Stimulated activated CD8-positive, alpha-beta memory T cell treated with anti-CD3 and anti-CD28 coated beads, Interleukin-15, amount 100 ng/mL, for 48 hours (primary cell): ENCODE measurements around the gene POMZP3.
"Not testable (repeated sequence)": the region's sequence is repeated elsewhere in the genome, so short reads cannot be mapped to it uniquely, and the experiment has no call there.

ENCODE experiments used
- DNase-seq, 2 donors: peaks; one replicate each; pipeline ENCODE4 v3.0.0-alpha.2; 2020; ENCODE audit warnings: low read depth in 2 of 2

Gene POMZP3

DNA sequence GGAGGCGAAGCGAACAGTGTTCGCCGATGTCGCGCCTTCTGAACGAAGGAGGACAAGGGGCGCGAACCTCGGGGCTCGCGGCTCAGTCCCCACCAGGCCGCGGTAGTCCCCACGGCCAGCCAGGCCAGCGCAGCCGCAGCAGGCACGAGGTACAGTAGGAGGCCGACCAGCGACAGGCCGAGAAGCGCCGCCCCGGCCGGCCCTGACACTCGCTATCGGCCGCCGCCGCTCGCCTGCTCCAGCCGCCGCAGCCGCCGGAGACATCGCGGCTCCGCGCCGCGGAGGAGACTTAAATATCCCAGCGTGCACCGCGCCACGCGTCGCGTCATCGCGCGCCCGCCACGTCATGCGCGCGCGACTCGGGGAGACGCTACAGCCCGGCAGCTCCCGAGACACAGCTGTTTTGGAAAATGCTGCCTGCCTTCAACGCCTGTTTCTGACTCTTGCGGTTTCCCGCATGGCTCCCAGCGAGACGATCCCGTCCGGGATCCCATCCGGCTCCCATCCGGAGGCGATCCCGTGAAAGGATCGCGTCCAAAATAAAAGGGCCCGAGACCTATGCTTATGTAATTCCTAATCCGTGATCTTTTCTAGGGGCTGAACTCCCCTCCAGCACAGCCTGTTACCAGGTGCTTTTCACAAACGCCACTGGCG is at the start of gene POMZP3:
TSS of gene POMZP3 (minus strand) at position 291 of the 654 bp plus-strand sequence. CDS start 1,215 bp downstream, outside the sequence.
- peak; percentile 4 for DNase-seq

DNA sequence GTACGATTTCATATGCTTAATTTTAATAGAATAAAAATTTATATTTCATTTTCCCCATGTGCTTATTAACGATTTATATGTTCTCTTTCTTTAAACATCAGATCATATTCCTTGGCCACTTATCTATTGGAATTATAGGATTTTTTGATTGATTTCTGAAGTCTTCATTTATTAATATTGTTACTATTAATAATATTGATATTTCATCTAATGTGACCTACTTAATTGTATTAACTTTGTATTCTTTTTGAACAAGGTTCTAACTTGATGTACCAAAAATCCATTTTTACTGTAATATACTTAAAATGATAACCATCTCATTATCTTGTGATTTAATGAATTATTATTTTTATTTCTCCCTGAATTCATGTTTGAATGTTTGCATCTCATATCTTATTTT is 48.7 kb upstream of the POMZP3 start:
- not testable (repeated sequence) for DNase-seq

DNA sequence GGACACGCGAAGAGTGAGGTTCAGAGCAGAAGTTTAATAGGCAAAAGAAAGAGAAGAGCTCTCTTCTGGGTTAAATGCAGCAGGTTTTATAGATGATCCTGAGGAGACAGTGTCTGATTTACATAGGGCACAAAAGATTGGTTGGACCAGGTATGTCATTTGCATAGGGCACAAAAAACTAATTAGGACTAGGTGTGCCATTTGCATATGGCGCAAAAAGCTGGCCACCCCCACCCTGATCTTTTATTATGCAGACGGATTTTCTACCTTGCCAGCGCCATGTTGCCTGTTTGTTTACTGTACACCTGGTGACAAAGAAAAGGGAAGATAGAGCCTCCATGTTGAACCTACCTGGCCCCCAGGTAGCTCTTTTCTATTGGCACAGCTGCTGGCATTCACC is 46.3 kb upstream of the POMZP3 start:
- not testable (repeated sequence) for DNase-seq

DNA sequence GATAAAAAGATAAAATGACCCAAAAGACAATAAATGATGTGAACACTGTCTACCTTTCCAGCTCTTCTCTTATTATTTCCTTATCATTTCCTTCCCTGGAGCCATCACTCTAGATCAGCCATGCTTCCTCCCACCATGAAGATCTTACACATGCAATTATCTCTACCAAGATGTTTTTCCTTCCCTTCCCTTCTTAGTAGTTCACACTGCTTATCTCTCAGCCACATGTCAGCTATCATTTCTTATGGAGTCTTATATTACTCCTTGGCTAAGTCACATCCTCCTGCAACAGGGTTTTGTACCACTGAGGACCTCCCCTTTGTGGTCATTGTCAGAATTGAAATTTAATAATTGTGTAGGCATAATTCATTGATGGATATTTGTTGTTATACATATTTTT is 32.1 kb upstream of the POMZP3 start:
- DNase-seq, result not testable (repeated sequence)

DNA sequence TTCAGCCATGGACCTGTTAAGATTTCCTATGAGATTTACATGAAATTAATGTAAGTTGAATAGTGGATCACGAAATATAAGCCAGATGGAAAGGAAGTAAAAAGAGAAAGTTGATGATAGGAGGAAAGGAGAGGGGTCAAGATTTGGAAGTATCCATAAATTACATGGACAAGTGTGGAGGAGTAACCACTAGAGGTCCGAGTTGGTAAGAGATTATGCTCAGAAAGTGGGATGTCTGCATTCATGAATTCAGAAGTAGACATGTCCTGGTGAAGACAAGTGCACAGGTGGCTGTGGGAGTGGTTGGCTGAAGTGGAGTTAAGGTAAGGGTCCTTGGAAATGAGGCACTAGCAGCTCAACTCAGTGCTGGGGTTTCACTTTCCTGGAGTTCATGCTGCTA is 29.3 kb upstream of the POMZP3 start:
- DNase-seq, result not testable (repeated sequence)

DNA sequence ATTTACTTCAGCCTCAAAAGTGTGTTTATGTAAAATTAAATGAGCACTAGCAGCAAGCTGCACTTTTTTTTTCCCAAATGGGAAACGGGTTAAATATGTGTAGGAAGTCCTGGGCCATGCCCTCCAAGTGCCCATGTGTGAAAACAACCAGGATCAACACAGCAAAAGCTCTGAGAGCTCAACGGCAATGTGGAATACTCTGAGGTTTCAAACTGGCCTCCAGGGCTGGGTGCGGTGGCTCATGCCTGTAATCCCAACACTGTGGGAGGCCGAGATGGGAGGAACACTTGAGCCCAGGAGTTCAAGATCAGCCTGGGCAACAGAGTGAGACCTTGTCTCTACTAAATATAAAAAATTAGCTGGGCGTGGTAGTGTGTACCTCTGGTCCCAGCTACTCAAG is 15.5 kb upstream of the POMZP3 start:
- not testable (repeated sequence) for DNase-seq

DNA sequence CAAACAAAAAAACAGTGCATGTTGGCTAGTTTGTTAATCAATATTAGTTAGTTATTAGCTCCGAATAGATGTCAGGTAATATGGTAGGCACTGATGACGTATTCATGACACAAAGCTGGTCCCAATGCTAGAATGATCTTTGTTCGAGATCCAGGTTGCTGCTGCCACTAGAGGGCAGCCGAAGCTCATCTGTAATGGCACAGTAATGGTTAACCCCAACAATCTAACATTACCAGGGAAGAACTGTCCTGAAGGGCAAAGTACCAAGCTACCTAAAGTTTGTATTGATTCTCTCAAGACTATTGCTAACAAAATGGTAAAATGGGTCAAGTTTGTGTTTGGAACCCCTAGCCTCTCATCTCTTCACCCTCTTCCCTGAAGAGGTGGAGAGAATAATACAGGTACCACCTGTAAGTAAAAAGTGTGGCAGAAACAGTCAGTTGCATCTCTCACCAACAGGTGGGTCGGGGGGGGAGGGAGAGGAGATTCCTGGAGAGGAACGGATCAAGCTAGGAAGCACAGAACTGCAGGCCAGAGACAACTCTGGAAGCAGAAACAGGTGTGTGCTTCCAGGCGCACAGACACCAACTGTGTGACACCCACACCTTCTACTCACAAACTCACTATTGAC is 10.1 kb upstream of the POMZP3 start:
- not testable (repeated sequence) for DNase-seq

DNA sequence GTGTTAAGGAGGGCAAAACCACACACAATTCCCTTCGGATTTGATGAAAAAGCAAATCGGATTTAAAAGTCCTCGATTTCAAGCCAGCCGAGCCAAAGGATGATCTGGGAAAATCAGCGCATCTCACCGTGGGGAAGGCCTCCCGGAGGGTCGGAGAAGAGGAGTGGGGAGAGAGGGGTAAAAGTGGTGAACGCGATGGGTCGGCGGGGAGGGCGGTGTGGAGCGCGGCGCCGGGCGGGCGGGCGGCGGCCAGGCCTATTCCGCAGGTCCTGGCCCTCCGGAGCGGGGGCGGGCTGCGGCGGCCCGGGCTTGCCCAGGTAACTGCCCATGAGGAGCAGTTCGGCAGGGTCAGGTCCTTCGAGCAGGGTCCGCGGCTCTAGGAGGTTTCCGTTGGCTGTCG is 498 bp downstream of the POMZP3 start:
- DNase-seq, result peak in 1 of 2 donors; percentile 4

DNA sequence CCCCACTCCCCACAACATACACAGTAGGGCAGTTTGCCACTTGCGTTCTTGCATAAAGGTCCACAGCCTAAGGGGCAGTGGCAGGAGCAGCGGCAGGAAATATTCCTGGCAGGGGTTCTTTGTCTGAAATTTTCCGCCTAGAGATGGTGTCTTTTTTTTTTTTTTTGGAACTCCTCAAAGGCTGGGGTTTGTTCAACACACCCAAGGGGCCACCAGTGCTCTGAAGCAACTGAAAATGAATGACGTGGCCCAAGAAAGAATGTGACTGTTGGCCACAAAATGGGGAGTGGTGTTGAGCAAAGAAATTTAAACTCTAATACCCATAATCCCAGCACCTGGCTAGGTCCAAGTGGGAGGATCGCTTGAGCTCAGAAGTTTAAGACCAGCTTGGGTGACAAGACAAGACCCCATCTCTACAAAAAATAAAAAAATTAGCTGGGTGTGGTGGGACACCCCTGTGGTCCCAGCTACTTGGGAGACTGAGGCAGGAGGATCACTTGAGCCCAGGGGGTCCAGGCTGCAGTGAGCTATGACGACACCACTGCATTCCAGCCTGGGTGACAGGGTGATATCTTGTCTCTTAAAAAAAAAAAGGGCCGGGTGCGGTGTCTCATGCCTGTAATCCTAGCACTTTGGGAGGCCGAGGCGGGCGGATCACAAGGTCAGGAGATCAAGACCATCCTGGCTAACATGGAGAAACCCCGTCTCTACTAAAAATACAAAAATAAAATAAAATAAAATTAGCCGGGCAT is 7.5 kb downstream of the POMZP3 start:
- DNase-seq, result not testable (repeated sequence)

DNA sequence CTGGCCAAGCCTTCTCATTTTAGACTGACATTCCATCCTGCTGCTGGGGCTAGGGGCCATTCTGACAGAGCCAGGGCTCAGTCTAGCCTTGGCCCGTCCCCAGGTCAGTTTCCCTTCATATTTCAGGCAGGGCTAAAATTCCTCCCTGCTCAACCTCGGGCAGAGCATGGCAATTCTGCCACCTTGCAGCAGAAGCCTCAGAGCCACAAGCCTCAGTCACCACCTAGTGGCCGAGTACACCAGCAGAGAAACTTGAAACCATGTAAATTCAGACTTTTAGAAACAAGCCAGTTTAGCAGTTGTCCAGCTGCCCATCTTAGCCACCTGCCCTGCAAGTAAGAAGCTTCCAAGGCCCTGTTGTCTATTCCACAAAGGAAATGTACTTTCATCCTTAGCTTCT is 13.3 kb downstream of the POMZP3 start:
- not testable (repeated sequence) for DNase-seq

DNA sequence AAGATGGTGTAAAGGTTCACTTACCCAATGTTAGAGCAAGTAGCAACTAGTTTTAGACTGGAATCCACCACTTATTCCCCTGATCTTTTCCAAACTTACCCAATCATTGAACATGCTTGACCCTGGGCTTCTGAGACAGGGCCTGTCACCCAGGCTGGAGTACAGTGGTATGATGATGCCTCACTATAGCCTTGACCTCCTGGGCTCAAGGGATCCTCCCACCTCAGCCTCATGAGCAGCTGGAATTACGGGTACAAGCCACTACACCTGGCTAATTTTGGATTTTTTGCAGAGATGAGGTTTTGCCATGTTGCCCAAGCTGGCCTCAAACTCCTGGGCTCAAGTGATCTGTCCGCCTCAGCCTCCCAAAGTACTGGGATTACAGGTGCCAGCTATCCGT is 14.8 kb downstream of the POMZP3 start:
- DNase-seq, result not testable (repeated sequence)

DNA sequence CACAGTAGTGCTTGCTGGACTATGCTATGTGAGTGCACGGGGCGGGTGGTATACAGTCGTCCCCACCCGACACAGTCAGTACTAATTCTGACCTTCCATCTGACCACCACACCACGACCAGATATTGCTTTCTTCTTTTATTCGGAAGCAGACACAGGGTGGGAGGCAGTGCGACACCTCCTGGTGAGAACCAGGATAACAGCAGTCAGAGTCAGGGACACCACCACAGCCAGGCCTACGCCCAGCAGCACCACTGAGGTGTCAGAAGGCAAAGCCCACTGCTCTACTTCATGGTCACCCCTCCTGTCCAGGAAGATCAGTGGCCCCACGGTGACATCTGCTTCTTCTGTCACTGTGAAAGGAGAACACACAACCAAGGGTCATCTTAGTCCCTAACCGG is 17.2 kb downstream of the POMZP3 start:
- not testable (repeated sequence) for DNase-seq

DNA sequence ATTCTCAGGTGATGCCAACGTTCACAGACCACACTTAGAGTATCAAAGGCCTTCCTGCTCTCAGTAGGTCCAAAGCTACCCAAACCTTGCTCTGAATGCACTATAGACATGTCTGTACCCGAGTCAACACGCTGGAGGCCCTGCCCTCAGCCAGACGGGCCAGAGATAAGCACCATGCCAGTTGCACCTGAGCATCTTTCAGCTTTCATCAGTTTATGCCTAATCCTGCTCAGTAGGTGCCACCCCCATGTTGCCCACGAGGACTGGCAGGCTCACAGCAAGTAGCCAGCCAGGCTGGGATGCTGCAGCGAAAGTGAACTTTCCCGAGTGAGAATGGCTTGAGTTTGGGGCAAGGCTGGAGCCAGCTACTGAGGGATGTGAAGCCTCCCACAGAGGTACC is 18.6 kb downstream of the POMZP3 start:
- not testable (repeated sequence) for DNase-seq

DNA sequence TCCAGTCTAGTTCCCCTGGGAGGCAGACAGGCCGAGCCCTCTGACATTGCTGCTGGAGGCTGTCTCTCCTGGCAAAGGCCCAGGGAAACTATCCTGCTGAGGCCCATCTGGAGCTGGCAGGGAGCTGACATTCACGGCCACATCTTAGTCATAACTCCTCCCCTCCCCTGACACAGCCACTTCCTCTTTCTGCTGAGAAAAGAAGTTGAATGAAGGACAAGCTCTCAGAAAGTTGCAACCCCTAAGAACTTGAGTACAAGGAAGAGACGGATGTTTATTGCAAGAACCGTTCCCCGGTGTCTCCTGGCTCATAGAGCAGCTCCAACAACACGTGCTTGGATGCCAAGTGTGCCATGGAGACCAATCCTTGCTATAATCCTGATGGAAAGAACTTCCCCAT is 21.1 kb downstream of the POMZP3 start:
- peak; percentile 40 to 45 for DNase-seq

DNA sequence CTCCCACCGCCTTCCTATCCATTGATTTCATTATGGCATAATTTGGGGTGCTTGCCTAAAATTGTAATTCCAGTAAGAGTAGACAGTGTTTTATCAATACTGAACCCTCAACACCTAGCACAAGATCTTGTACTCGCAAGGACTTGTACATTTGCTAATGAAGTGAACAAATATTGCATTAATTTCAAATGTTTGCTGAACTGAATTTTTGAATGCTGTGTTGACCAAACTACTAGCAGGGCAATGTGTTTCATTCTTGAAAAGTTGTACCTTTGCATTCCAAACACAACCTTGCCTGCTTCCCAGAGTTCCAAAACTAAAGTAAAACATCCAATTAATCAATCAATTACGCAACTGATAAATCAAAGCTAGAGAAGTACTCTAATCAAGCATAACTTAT is 26.4 kb downstream of the POMZP3 start:
- not testable (repeated sequence) for DNase-seq

DNA sequence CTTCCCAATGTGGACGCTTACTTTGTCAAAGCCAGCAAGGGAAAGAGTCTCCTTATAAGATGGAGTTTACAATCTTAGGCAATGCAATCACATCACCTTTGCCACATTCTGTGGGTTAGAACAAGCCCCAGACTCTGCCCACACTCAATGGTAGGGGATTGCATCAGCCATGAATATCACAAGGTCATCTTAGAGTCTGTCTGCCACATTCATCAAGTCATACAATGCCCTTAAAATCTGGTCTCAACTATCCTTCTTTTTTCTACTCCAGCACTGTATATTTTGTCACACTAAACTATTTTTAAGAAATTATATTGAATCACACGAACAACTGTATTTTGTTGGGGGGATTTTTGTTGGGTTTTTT is 27.0 kb downstream of the POMZP3 start:
- not testable (repeated sequence) for DNase-seq

DNA sequence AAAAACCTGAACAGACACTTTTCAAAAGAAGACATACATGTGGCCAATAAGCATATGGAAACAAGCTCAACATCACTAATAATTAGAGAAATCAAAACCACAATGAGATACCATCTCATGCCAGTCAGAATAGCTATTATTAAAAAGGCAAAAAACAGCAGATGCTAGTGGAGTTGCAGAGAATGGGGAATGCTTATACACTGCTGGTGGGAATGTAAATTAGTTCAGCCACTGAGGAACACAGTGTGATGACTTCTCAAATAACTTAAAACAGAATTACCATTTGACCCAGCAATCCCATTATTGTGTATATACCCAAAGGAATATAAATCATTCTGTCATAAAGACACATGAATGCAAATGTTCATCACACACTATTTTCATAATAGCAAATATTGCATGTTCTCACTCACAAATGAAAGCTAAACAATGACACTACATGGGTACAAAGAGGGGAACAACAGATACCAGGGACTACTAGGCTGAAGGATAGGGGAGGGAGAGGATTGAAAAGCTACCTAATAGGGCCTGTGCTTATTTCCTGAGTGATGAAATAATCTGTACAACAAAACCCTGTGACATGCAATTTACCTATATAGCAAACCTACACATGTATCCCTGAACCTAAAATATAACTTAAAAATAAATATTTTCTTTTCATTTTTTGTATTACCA is 28.4 kb downstream of the POMZP3 start:
- DNase-seq, result not testable (repeated sequence)

DNA sequence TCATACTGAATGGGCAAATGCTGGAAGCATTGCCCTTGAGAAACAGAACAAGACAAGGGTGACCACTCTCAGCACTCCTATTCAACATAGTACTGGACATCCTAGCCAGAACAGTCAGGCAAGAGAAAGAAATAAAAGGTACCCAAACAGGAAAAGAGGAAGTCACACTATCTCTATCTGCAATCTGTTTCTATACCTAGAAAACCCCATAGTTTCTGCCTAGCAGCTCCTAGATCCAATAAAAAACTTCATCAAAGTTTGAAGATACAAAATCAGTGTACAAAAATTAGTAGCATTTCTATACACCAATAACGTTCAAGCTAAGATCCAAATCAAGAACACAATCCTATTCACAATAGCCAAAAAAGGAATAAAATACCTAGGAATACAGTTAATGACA is 29.8 kb downstream of the POMZP3 start:
- not testable (repeated sequence) for DNase-seq

DNA sequence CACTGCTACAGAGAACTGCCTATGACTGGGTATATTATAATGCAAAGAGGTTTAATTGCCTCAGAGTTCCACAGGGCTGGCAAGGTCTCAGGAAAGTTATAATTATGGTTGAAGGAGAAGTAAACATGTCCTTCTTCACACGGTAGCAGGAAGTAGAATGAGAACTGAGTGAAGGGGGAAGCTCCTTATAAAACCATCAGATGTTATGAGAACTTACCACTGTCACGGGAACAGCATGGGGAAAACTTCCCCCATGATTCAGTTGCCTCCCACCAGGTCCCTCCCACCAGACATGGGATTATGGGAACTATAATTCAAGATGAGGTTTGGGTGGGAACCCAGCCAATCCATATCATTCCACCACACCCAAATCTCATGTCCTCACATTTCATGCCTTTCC is 34.4 kb downstream of the POMZP3 start:
- DNase-seq, result not testable (repeated sequence)

DNA sequence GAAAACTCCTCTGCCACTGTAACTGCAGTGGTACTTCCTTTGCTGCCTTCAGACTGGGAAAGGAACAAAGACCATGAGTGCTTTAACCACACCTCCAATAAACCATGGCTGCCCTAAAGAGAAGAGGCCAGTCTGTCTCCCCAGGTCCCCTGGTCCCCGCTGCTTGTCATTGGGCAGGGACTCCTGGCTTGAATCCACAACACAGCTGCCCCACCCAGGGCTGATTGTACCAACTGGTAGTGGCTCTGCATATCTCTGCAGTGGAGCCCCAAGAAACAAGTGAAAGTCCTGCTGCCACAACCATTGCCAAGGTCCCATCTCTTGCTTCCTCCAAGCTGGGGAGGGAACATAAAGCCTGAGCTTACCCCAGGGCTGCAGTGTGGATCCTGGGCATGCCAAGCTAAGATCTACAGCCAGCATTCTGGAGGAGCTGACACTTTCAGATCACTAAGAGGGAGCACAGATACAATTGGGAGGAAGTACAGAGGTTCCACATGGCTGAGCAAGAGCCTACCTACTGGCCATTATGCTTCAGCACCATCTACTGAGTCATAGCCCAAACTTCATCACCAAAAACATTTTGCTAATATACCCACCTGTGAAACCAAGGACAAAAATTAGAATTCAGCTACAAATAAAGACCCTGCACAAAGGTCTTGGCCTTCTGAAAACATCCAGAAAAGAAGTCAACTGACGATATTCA is 35.3 kb downstream of the POMZP3 start:
- DNase-seq, result not testable (repeated sequence)

DNA sequence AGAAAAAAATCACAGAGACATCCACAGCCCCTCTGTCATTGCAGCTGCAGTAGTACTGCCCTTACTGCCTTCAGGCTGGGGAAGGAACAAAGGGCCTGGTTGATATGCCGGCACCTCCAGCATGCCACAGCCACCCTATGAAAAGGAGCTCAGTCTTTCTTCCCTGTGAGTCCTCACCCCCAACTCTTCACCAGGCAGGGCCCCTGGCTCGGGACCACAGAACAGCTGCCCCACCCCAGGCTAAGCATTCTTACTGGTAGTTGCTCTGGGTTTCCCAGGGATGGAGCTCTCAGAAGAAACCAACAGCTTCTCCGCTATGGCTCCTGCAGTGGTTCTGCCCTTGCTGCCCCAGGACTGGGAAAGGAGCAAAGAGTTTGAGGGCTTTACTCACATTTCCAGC is 36.0 kb downstream of the POMZP3 start:
- not testable (repeated sequence) for DNase-seq

DNA sequence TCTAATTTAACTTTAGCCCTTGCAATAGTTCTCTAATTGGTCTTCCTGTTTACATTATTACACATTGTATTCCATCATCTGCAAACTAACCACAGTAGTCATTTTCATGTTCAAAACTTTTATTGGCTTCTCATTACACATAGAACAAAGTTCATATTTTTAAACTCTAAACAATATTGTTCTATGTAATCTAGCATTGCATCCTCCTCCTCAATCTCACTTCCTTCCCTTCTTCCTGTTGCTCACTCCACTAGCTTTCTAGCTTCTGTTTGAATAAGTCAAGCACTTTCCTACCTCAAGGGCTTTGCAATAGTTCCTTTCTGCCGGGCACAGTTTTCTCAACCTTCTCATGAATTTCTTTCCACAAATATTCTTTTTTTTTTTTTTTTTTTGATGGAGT is 38.5 kb downstream of the POMZP3 start:
- not testable (repeated sequence) for DNase-seq
